Ramos (cell line): ENCODE data around the gene CEP85L.
"Not testable (repeated sequence)": the region's sequence is repeated elsewhere in the genome, so short reads cannot be mapped to it uniquely, and the experiment has no call there.

Source experiments
- in situ Hi-C: fragments of 300-500 bp; cut with MboI; formaldehyde crosslinking; loops from one replicate; pipeline ENCODE4 v1.14.3; 2022; ENCODE audit warnings: low sequenced_read_pairs; ENCODE audit not compliant: unreplicated experiment

The CEP85L gene

GRCh38 chr6:118468682-118469465 is 182.5 kb downstream of the CEP85L start:
- in situ Hi-C loops: no loop called here

GRCh38 chr6:118467181-118467580 is 184.2 kb downstream of the CEP85L start:
- in situ Hi-C loops: no loop called here

GRCh38 chr6:118464620-118465019 is 186.8 kb downstream of the CEP85L start:
- in situ Hi-C loops: no loop called here

- in situ Hi-C loops: no loop called here
These were observed 190.4 kb downstream of the CEP85L start for GRCh38 chr6:118460958-118461470.

GRCh38 chr6:118456982-118457381 is 194.4 kb downstream of the CEP85L start:
- in situ Hi-C loops: no loop called here

GRCh38 chr6:118451839-118452238 is 199.6 kb downstream of the CEP85L start:
- in situ Hi-C loops: no loop called here

- in situ Hi-C loops: no loop called here
These were observed 206.6 kb downstream of the CEP85L start for GRCh38 chr6:118444796-118445195.

- in situ Hi-C loops: no loop called here
These were observed 214.9 kb downstream of the CEP85L start for GRCh38 chr6:118436482-118436881.

- in situ Hi-C loops: not testable (repeated sequence)
These were observed 217.2 kb downstream of the CEP85L start for GRCh38 chr6:118434147-118434546.

GRCh38 chr6:118421312-118421711 is 230.1 kb downstream of the CEP85L start:
- in situ Hi-C loops: not testable (repeated sequence)

GRCh38 chr6:118419448-118420394 is 231.7 kb downstream of the CEP85L start:
- in situ Hi-C loops: no loop called here
